ENCODE measurements around the gene PRKG1.
A peak's percentile ranks its signal among the peaks of the same experiment; 100 is the strongest.

Gene PRKG1

DNA sequence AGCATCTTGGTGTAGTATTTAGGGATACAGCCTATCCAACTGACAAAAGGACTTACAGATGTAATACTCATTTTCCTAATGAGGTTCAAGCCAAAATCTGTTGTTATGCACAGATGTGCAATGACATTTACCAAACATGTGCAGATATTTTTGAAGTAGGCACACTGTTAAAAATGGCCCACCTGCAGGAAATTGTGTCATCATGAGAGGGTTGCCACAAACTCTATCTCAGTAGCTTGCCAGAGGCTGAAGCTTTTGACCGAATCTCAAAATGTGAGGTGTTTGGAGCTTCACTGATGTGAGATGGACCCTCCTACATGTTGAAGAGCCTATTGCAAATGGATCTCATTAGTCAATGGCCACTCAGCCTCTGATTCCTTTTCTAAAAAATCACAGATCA lies 714.8 kb downstream of the PRKG1 start:
- DNase-seq (ENCODE audit: low read depth in 1 of 2, low spot score in 1 of 2), result no peak

GRCh38 chr10:51789903-51790302 lies 715.6 kb downstream of the PRKG1 start:
- DNase-seq (ENCODE audit: low read depth in 1 of 2, low spot score in 1 of 2), result no peak

- DNase-seq (ENCODE audit: low read depth in 1 of 2, low spot score in 1 of 2), result no peak
Measured at GRCh38 chr10:51792678-51793077, 718.4 kb downstream of the PRKG1 start.

DNA sequence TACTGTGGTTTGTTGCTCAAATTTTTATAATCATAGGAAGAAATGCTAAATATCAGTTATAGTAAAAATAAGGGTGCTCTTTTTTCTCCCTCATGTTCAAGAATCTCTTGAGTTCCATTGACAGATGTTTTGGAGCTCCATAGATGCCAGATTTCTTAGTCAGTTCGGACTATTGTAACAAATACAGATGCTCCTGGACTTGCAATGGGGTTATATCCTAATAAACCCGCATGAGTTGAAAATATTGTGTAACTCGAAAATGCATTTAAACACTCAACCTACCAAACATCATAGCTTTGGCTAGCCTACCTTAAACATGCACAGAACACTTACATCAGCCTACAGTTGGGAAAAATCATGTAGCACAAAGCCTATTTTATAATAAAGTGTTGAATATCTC lies 725.8 kb downstream of the PRKG1 start:
- DNase-seq (ENCODE audit: low read depth in 1 of 2, low spot score in 1 of 2), result no peak

- no peak for DNase-seq (ENCODE audit: low read depth in 1 of 2, low spot score in 1 of 2)
Measured at GRCh38 chr10:51800725-51801424, 726.6 kb downstream of the PRKG1 start.

GRCh38 chr10:51802030-51802429 lies 727.7 kb downstream of the PRKG1 start:
- DNase-seq (ENCODE audit: low read depth in 1 of 2, low spot score in 1 of 2), result no peak

DNA sequence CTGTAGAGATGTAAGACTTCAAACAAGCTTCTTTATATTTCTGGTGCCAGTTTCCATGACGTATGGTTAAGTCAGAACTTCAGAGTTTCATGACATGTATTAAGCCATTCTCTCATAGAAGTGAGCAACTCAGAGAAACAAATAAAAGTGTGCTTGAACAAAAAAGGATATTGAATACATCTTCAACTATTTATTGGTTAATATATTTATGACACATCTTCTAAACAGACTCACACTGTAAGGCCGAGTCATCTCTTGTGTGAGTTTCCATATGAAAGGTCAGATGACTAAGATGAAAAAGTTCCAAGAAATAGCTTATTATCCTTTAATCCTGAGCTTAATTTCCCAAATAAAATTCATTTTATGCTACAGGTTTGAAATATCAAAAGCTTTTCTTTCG lies 730.6 kb downstream of the PRKG1 start:
- no peak for DNase-seq (ENCODE audit: low read depth in 1 of 2, low spot score in 1 of 2)

DNA sequence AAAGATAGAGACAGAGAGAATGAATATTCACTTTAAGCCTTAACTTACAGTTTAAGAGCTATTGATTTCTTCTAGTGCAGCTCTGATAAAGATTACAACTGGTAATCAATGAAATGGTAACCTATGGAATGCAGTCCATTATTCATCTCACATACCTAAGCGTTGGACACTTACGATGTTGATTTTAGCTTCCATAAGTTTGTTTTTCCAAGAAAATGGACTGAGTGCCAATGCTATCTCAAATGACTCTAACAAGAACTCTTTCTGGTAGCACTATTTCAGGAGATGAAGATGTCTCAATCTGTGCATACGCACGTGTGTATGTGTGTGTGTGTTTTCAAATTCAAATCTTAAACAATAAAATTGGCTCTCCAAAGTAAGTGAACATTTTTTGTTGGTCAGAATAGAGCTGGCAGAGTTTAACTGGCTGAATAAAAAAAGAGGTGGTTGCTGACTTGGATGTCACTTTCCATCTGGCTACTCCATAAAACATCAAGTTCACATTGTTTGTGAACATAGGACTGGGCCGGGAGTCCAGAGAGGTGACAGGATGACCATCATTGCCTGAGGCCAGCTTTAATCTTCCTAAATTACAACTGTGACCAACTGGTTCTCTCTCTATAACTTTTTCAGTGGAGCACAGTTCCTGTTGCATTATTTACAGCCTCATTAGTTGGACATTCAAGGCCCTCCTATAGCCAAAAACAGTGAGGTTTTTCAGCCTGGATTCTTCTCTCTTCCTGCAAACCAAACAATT lies 732.0 kb downstream of the PRKG1 start:
- DNase-seq (ENCODE audit: low read depth in 1 of 2, low spot score in 1 of 2), result no peak

DNA sequence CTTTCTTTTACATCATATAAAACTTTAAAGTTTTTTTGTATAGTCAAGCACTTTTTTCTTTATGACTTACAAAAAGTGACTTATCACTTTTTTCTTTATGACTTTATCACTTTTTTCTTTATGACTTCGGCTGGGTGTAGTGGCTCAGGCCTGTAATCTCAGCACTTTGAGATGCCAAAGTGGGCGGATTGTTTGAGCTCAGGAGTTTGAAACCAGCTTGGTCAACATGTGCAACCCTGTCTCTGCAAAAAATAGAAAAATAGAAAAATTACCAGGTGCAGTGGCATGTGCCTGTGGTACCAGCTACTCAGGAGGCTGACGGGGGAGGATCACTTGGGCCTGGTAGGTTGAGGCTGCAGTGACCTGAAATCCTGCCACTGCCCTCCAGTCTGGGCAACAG lies 733.9 kb downstream of the PRKG1 start:
- no peak for DNase-seq (ENCODE audit: low read depth in 1 of 2, low spot score in 1 of 2)

- DNase-seq (ENCODE audit: low read depth in 1 of 2, low spot score in 1 of 2), result no peak
Measured at GRCh38 chr10:51815723-51816122, 741.4 kb downstream of the PRKG1 start.

GRCh38 chr10:51821045-51821444 lies 746.8 kb downstream of the PRKG1 start:
- DNase-seq (ENCODE audit: low read depth in 1 of 2, low spot score in 1 of 2), result no peak

DNA sequence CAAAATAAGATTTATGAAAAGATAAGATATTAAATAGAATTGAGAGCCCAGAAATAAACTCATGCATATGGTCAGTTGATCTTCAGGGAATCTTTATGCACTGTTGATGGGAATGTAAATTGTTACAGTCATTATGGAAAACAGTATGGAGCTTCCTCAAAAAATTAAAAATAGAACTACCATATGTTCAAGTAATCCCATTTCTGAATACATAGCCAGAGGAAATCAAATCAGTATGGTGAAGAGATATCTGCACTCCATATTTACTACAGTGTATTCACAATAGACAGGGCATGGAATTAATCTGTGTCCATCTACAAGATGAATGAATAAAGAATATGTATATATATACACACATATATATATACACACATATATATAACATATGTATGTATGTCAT lies 747.5 kb downstream of the PRKG1 start:
- no peak for DNase-seq (ENCODE audit: low read depth in 1 of 2, low spot score in 1 of 2)

- DNase-seq (ENCODE audit: low read depth in 1 of 2, low spot score in 1 of 2), result peak in 1 of 2 donors; percentile 3
Measured at GRCh38 chr10:51832652-51833383, 758.5 kb downstream of the PRKG1 start.

GRCh38 chr10:51834548-51834947 lies 760.3 kb downstream of the PRKG1 start:
- no peak for DNase-seq (ENCODE audit: low read depth in 1 of 2, low spot score in 1 of 2)

DNA sequence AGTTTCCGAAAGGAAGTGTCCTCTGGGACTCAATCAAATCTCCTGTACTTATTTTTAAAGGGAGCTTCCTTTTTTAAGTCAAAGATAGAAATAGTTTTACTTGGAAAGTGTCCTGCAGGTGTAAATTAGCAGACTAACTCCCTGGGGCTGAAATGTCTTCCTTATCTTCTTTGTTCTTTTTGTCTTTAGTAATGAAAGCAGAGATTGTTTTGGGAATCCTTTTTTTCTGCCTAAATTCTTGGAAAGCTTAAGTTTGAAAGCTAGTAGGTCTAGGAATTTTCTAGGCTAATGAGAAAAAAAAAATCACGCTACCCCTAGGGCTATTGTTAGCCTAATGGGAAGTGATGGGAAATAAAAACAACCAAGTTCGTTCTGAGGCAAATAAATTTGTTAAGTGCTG lies 764.2 kb downstream of the PRKG1 start:
- no peak for DNase-seq (ENCODE audit: low read depth in 1 of 2, low spot score in 1 of 2)

DNA sequence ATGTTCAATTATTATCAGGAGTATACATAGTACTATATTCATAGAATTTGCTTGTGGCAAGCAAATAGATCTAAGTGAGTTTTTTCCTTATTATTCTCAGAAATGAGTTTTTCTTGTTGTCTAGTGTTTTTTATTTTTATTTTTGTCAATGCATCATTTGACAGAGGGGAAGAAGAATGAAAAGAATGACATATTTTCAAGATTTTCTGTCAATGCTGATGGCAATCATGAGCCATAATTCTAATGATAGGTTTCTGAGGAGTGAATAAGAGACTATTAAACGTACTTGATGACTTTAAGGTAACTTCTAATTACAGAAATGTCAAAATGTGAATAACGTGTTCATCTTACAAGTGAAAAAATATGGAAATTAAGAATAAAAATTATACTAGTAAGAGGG lies 769.7 kb downstream of the PRKG1 start:
- no peak for DNase-seq (ENCODE audit: low read depth in 1 of 2, low spot score in 1 of 2)

DNA sequence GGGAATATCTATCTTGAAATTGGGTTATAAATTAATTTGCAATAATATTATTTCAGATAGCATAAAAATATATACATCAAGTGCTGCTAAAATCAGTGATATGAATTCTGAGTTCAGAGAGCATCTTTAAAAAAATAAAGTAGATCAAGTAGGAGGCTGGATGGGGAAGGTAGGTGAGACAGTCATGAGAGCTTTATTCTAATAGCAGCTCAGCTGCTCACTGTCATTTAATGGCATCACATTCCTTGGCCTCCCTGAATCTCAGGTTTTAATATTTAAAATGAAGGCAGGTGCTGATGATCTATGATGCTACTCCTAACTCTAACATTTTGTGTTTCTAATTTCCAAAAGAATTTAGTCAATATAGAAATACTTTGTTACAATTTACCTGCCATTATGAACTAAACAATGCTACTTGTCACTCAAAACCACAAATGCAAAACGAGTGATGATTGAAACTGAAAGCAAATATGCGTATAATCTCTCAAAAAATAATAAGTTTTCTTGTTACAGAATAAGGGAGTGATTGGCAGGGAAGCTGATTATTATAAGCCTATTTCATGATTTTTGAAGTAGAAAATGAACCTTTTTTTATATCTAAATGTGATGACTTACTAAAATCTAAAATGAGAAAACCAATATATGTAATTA lies 772.7 kb downstream of the PRKG1 start:
- DNase-seq (ENCODE audit: low read depth in 1 of 2, low spot score in 1 of 2), result no peak

- DNase-seq (ENCODE audit: low read depth in 1 of 2, low spot score in 1 of 2), result no peak
Measured at GRCh38 chr10:51852297-51852696, 778.0 kb downstream of the PRKG1 start.

- no peak for DNase-seq (ENCODE audit: low read depth in 1 of 2, low spot score in 1 of 2)
Measured at GRCh38 chr10:51857305-51857704, 783.0 kb downstream of the PRKG1 start.

GRCh38 chr10:51860257-51860656 lies 786.0 kb downstream of the PRKG1 start:
- DNase-seq (ENCODE audit: low read depth in 1 of 2, low spot score in 1 of 2), result no peak

DNA sequence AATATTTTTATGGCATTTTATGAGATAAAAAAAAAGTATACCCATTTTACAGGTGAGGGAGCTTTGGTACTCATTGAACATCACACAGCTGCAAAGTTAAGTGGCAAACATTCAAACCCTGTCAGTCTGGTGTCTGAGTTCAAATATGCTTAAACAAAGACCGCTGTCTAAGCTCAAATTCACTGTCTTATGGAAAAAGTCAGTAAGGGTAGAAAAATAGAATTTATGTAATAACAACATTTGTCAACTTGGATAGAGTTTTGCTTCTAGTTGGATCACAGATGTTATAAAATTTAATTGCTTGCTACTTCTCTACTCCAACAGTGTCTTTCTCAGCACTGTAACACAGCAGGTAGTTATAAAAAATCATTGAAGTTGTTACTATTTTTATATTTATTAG lies 786.8 kb downstream of the PRKG1 start:
- no peak for DNase-seq (ENCODE audit: low read depth in 1 of 2, low spot score in 1 of 2)

- no peak for DNase-seq (ENCODE audit: low read depth in 1 of 2, low spot score in 1 of 2)
Measured at GRCh38 chr10:51861731-51862130, 787.4 kb downstream of the PRKG1 start.

Data from activated T-helper 1 cell treated with anti-CD3 and anti-CD28 coated beads, Interleukin-2, amount 50 U/mL, for 16 hours (primary cell).